ENCODE data around the gene C10orf67. TPM values are rescaled to one million over a fixed set of nuclear protein-coding genes. Genes with fewer than 3 reads are reported as not detected.
A peak's percentile ranks its signal among the peaks of the same experiment; 100 is the strongest.

Gene C10orf67
- total RNA-seq, 2 experiments from 2014 or later, result not detected

DNA sequence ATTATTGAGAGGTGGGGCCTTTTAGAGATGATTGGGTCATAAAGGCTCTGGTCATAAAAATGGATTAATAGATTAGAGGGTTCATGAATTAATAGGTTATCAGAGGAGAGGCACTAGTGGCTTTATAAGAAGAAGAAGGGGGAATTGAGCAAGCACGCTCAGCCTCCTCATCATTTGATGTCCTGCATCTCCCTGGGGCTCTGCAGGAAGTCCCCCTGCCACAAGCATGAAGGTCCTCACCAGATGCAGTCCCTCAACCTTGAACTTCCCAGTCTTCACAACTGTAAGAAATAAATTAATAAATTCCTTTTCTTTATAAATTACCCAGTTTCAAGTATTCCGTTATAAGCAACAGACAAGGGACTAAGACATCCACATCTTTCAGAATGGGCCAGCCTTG, 17.1 kb upstream of the C10orf67 start:
- H3K79me2 ChIP-seq (ENCODE audit: insufficient read depth, low read depth, low read length), result no peaks in the 10 kb centered on the region
- peaks cover 22% of the 10 kb centered on the region for H3K4me1 ChIP-seq (ENCODE audit: insufficient read depth, low read length, poor library complexity, severe bottlenecking)
- no peaks in the 10 kb centered on the region for H3K9me2 ChIP-seq (ENCODE audit: insufficient read depth, low read length)
- no peak overlapping the region for H2AFZ ChIP-seq (ENCODE audit: low read length)
- CTCF ChIA-PET (ENCODE audit: unreplicated experiment), result no interaction called here
- TF ChIP-seq EZH2phosphoT487 (IDR thresholded peaks at IDR 0.05; ENCODE audit: borderline replicate concordance, low read depth, low read length), result no peak
- TF ChIP-seq, protein P1, sequence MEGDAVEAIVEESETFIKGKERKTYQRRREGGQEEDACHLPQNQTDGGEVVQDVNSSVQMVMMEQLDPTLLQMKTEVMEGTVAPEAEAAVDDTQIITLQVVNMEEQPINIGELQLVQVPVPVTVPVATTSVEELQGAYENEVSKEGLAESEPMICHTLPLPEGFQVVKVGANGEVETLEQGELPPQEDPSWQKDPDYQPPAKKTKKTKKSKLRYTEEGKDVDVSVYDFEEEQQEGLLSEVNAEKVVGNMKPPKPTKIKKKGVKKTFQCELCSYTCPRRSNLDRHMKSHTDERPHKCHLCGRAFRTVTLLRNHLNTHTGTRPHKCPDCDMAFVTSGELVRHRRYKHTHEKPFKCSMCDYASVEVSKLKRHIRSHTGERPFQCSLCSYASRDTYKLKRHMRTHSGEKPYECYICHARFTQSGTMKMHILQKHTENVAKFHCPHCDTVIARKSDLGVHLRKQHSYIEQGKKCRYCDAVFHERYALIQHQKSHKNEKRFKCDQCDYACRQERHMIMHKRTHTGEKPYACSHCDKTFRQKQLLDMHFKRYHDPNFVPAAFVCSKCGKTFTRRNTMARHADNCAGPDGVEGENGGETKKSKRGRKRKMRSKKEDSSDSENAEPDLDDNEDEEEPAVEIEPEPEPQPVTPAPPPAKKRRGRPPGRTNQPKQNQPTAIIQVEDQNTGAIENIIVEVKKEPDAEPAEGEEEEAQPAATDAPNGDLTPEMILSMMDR (conservative IDR thresholded peaks at IDR 0.05; ENCODE audit: low read length), result no peak
- no peaks in the 10 kb centered on the region for H3K9me3 ChIP-seq (ENCODE audit: low read length)
- no peaks in the 10 kb centered on the region for H3K36me3 ChIP-seq (ENCODE audit: insufficient read depth, low read length)
- no peak for DNase-seq (ENCODE audit: low spot score)
- no peak overlapping the region for H3K4me3 ChIP-seq (ENCODE audit: low read depth, low read length, poor library complexity, severe bottlenecking)
- intact Hi-C loops (cut with micrococcal nuclease; ENCODE audit: unreplicated experiment), result loop anchor here (10.0 kb wide), 1 partner anchor 977 kb away; no protein-coding TSS in a partner anchor
- BruUV-seq (replicated peaks), result no TSS peak
- no peak overlapping the region for H3K27ac ChIP-seq (ENCODE audit: low read depth, low read length, poor library complexity, severe bottlenecking)
- no peak overlapping the region for H3K4me2 ChIP-seq (ENCODE audit: low read length)
- H4K20me1 ChIP-seq (ENCODE audit: insufficient read depth, low read length), result no peaks in the 10 kb centered on the region
- POLR2A ChIA-PET, result no interaction called here

DNA sequence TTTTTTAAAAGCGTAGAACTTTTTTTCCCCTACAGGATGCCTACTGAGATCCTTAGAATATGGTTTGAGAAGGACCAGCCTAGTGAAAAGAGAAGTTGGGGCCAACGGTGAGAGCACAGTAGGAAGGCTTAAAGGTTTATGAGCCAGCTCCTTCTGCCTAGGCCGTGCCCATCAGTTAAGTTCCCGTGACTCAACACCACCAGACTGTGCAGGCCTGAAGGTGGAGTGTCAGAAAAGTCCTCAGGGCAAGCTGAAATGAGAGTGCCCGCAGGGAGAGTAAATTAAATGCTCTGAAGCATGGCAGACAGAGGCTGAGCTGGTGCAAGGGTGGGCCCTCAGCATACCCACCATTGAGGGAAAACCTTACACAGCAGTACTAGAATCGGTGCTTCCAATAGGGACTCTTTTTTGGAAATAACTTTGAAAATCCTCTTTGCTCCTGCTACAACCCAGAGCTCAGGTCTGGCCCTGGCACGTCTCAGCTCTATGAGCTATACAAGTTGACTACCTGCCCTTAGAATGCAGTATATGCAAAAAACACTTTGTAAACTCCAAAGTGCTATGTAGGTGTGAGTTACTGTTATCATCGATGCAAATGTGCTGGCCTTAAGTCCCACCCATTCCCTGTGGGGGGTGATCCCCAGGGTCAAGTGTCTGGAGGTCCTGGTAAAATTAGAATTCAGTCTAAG, 15.2 kb upstream of the C10orf67 start:
- POLR2A ChIA-PET, result interaction anchor here (1.4 to 1.5 kb wide), 2 partner anchors 8 to 44 kb away, joined by 3 to 4 read pairs; no protein-coding TSS in a partner anchor
- H4K20me1 ChIP-seq (ENCODE audit: insufficient read depth, low read length), result no peaks in the 10 kb centered on the region
- H3K4me2 ChIP-seq (ENCODE audit: low read length), result no peak overlapping the region
- H3K79me2 ChIP-seq (ENCODE audit: insufficient read depth, low read depth, low read length), result no peaks in the 10 kb centered on the region
- peaks cover 19% of the 10 kb centered on the region for H3K4me1 ChIP-seq (ENCODE audit: insufficient read depth, low read length, poor library complexity, severe bottlenecking)
- TF ChIP-seq, protein P1 (conservative IDR thresholded peaks at IDR 0.05; ENCODE audit: low read length), result no peak
- no peak for TF ChIP-seq EZH2phosphoT487 (IDR thresholded peaks at IDR 0.05; ENCODE audit: borderline replicate concordance, low read depth, low read length)
- H3K4me3 ChIP-seq (ENCODE audit: low read depth, low read length, poor library complexity, severe bottlenecking), result no peak overlapping the region
- DNase-seq (ENCODE audit: low spot score), result no peak
- BruUV-seq (replicated peaks), result no TSS peak
- H3K9me3 ChIP-seq (ENCODE audit: low read length), result no peaks in the 10 kb centered on the region
- no peaks in the 10 kb centered on the region for H3K9me2 ChIP-seq (ENCODE audit: insufficient read depth, low read length)
- no peaks in the 10 kb centered on the region for H3K36me3 ChIP-seq (ENCODE audit: insufficient read depth, low read length)
- no peak overlapping the region for H2AFZ ChIP-seq (ENCODE audit: low read length)
- CTCF ChIA-PET (ENCODE audit: unreplicated experiment), result no interaction called here
- no peak overlapping the region for H3K27ac ChIP-seq (ENCODE audit: low read depth, low read length, poor library complexity, severe bottlenecking)
- intact Hi-C loops (cut with micrococcal nuclease; ENCODE audit: unreplicated experiment), result loop anchor here (10.0 kb wide), 1 partner anchor 975 kb away; no protein-coding TSS in a partner anchor

DNA sequence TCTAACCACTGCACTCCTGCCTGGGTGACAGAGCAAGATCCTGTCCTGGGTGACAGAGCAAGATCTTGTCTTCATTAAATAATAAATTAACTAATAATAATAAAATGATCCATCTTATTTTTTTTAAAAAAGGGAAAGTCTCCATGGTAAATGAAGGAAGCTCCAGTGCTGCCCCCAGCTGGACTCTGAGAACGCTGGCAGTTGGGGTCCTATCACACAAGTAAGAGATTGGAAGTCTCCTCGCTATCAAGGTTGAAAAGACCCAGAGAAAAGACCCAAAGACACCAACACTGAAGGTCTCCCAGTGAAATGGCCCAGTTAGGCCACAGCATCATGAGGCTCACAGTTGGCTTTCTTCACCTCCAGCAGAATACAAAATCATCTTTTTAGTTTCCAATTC, 13.8 kb upstream of the C10orf67 start:
- peaks cover 14% of the 10 kb centered on the region for H3K4me1 ChIP-seq (ENCODE audit: insufficient read depth, low read length, poor library complexity, severe bottlenecking)
- ChIA-PET CTCF (ENCODE audit: unreplicated experiment) (no interaction called here), POLR2A (no interaction called here)
- no peak overlapping the region for H3K4me2 ChIP-seq (ENCODE audit: low read length)
- TF ChIP-seq, protein P1 (conservative IDR thresholded peaks at IDR 0.05; ENCODE audit: low read length), result 0 out of 2 replicates have a peak, but pooled peaks have one; percentile 35
- no peak for TF ChIP-seq EZH2phosphoT487 (IDR thresholded peaks at IDR 0.05; ENCODE audit: borderline replicate concordance, low read depth, low read length)
- no peak overlapping the region for H3K4me3 ChIP-seq (ENCODE audit: low read depth, low read length, poor library complexity, severe bottlenecking)
- H2AFZ ChIP-seq (ENCODE audit: low read length), result no peak overlapping the region
- intact Hi-C loops (cut with micrococcal nuclease; ENCODE audit: unreplicated experiment), result no loop called here
- no peaks in the 10 kb centered on the region for H3K9me3 ChIP-seq (ENCODE audit: low read length)
- no peaks in the 10 kb centered on the region for H3K9me2 ChIP-seq (ENCODE audit: insufficient read depth, low read length)
- DNase-seq (ENCODE audit: low spot score), result no peak
- no peaks in the 10 kb centered on the region for H4K20me1 ChIP-seq (ENCODE audit: insufficient read depth, low read length)
- no TSS peak for BruUV-seq (replicated peaks)
- H3K79me2 ChIP-seq (ENCODE audit: insufficient read depth, low read depth, low read length), result no peaks in the 10 kb centered on the region
- no peak overlapping the region for H3K27ac ChIP-seq (ENCODE audit: low read depth, low read length, poor library complexity, severe bottlenecking)
- H3K36me3 ChIP-seq (ENCODE audit: insufficient read depth, low read length), result no peaks in the 10 kb centered on the region

All from OCI-LY7 (cell line).